Measurements from ENCODE around the gene LDB2.

LDB2 gene

GRCh38 chr4:16598597-16599206 lies 299.7 kb downstream of the LDB2 start:
- Mint-ChIP-seq H3K27ac (no peak overlapping the region), H3K36me3 (no peaks in the 10 kb centered on the region), H3K4me1 (no peaks in the 10 kb centered on the region), H3K9me3 (peaks cover 3% of the 10 kb centered on the region), H3K4me3 (no peak overlapping the region)
- DNase-seq (ENCODE audit: low spot score in 2 of 2) (no peak), ATAC-seq (no peak)

DNA sequence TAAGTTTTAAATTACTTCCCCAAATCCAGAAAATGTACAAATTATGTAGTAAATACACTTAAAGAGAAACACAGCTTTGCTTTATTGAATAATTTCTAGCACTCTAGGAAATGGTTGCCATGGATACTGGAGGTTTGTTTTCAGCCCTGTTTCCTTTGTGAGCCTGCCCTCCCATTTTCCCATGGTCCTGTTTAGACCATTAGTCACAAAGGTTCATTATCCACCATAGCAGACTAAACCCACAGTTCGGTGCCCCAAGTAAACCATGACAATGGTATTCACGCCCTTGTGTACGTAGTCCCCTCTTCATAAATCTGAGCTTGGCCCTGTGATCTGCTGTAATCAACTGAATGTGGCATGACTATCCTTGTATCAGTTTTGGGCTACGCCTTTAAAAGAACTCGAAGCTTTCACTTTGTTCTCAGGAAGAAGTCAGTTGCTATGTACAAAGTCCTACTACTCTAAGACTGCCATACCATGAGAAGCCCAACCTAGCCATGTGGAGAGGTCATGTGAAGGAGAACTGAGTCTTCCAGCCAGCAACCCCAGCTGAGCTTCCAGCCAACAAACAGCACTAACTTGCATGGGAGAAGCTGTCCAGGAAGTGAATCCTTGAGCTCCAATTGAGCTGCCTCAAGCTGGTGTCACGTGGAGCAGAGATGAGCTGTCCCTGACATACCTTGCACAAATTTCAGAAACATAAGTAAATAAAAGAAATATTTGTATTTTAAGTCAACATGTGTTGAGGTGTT lies 300.4 kb downstream of the LDB2 start:
- ATAC-seq (no peak), DNase-seq (ENCODE audit: low spot score in 2 of 2) (no peak)
- H3K9me3 Mint-ChIP-seq: peaks cover 3% of the 10 kb centered on the region
- H3K36me3 Mint-ChIP-seq: no peaks in the 10 kb centered on the region
- no peak overlapping the region for H3K4me3 Mint-ChIP-seq
- no peak overlapping the region for H3K27ac Mint-ChIP-seq
- no peaks in the 10 kb centered on the region for H3K4me1 Mint-ChIP-seq

- Mint-ChIP-seq H3K36me3 (no peaks in the 10 kb centered on the region), H3K4me3 (no peak overlapping the region), H3K4me1 (no peaks in the 10 kb centered on the region), H3K27ac (no peak overlapping the region), H3K9me3 (peaks cover 3% of the 10 kb centered on the region)
- no peak for ATAC-seq
- no peak for DNase-seq (ENCODE audit: low spot score in 2 of 2)
These were observed 301.0 kb downstream of the LDB2 start for GRCh38 chr4:16597443-16597842.

GRCh38 chr4:16596267-16596666 lies 302.2 kb downstream of the LDB2 start:
- DNase-seq (ENCODE audit: low spot score in 2 of 2): no peak
- H3K27ac Mint-ChIP-seq: no peak overlapping the region
- no peaks in the 10 kb centered on the region for H3K9me3 Mint-ChIP-seq
- H3K4me3 Mint-ChIP-seq: no peak overlapping the region
- no peak for ATAC-seq
- H3K36me3 Mint-ChIP-seq: no peaks in the 10 kb centered on the region
- H3K4me1 Mint-ChIP-seq: no peaks in the 10 kb centered on the region

DNA sequence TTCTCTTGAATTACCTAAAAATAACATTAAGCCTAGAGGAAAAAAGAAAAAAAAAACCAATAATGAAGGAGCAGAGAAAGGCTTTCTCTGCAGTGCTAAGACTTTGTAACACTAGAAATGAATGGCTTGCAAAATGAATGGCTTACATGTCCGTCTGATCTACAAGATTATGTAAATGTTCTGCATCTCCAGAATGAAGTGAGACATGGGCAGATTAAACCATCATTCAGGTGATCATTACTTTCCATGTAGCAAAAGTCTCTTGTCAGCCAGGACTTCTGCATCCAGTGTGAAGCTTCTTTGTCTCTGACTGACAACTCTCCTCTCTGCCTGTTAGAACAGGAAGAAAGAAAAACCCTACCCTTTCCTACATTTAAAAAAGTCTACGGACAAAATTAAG lies 304.3 kb downstream of the LDB2 start:
- no peak overlapping the region for H3K4me3 Mint-ChIP-seq
- H3K4me1 Mint-ChIP-seq: no peaks in the 10 kb centered on the region
- no peaks in the 10 kb centered on the region for H3K9me3 Mint-ChIP-seq
- H3K27ac Mint-ChIP-seq: no peak overlapping the region
- H3K36me3 Mint-ChIP-seq: no peaks in the 10 kb centered on the region
- no peak for DNase-seq (ENCODE audit: low spot score in 2 of 2)
- ATAC-seq: no peak

DNA sequence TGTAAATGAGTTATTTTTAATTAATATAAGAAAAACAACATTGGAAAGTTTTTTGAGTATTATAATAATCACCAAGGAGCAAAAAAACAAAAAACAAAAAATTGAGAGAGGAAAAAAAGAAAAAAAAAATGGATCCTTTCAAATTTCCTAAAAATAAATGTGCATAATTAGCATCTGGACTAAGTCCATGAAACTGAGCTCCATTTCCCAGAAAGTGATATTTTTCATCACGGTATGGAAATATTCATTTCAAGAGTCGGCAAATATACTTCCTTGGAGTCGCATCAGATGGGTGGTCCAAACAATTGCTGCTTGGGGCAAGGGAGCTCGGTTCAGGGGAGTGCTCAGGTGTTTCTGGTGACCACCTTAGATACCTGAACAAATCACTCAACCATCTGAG lies 305.1 kb downstream of the LDB2 start:
- DNase-seq (ENCODE audit: low spot score in 2 of 2) (no peak), ATAC-seq (no peak)
- Mint-ChIP-seq H3K36me3 (no peaks in the 10 kb centered on the region), H3K27ac (no peak overlapping the region), H3K4me1 (no peaks in the 10 kb centered on the region), H3K9me3 (no peaks in the 10 kb centered on the region), H3K4me3 (no peak overlapping the region)

- no peak overlapping the region for H3K27ac Mint-ChIP-seq
- no peak for ATAC-seq
- no peaks in the 10 kb centered on the region for H3K36me3 Mint-ChIP-seq
- DNase-seq (ENCODE audit: low spot score in 2 of 2): no peak
- no peak overlapping the region for H3K4me3 Mint-ChIP-seq
- no peaks in the 10 kb centered on the region for H3K9me3 Mint-ChIP-seq
- no peaks in the 10 kb centered on the region for H3K4me1 Mint-ChIP-seq
These were observed 307.1 kb downstream of the LDB2 start for GRCh38 chr4:16591272-16591826.

DNA sequence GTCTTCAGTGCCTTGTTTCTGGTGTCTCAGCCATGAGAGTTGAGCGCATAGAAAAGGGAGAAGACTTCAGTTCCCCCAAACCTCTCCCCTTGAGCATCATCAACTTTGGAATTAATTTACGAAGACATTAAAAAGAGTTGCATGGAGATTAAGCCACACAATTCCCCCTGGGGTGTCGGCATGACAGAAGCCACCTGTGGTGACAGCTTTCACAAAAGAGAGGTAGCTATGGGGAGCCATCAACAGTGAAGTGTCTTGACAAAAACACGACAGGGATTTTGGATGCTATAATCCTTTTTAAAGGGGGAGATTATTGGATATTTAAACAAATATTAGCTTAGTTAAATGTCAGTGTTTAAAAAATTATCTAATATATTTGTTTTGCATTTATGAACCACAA lies 307.6 kb downstream of the LDB2 start:
- no peaks in the 10 kb centered on the region for H3K4me1 Mint-ChIP-seq

DNA sequence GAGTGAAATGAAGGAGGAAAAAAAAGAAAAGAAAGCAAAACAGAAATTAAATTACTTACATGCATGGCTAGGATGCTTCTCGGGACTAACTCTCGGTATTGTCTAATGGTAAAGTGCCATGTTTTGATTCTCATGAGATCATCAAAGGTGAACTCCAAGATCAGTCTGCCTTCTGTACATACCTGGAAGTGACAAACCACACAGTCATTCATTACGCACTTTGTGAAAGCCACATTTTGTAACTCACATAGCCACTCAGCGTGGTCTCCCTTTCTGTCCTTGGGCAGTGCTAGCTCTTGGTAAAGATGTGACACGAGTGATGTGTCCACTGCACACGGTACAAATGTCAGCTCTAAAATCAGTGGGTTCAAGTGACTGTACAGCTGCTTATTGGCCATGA lies 309.8 kb downstream of the LDB2 start:
- Mint-ChIP-seq H3K9me3 (no peaks in the 10 kb centered on the region), H3K36me3 (no peaks in the 10 kb centered on the region), H3K4me3 (no peak overlapping the region), H3K4me1 (no peaks in the 10 kb centered on the region), H3K27ac (no peak overlapping the region)
- DNase-seq (ENCODE audit: low spot score in 2 of 2) (no peak), ATAC-seq (no peak)

More for the DNA sequence above, 307.6 kb downstream of the LDB2 start:
- DNase-seq (ENCODE audit: low spot score in 2 of 2) (no peak), ATAC-seq (no peak)
- Mint-ChIP-seq H3K9me3 (no peaks in the 10 kb centered on the region), H3K4me3 (no peak overlapping the region), H3K27ac (no peak overlapping the region), H3K36me3 (no peaks in the 10 kb centered on the region)

DNA sequence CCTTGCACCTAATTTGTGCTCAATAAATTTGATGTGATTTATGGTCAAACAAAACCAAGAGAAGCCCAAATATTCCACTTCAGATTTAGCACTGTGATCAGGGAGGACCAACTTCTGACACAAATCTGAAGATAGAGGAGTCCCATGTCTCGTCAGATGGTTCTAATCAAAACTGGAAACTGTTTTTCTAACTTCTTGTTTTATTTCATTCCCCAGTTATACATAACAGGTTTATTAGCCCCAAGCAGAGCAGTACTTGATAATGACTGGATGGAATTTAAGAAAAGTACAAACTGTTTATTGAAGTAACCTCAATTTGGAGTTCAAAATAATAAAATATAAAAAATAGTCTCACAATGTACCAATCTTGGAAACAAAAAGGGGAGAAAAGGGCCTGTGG lies 310.3 kb downstream of the LDB2 start:
- Mint-ChIP-seq H3K4me3 (no peak overlapping the region), H3K4me1 (no peaks in the 10 kb centered on the region), H3K9me3 (no peaks in the 10 kb centered on the region), H3K36me3 (no peaks in the 10 kb centered on the region), H3K27ac (no peak overlapping the region)
- DNase-seq (ENCODE audit: low spot score in 2 of 2) (no peak), ATAC-seq (no peak)

- H3K36me3 Mint-ChIP-seq: no peaks in the 10 kb centered on the region
These were observed 313.4 kb downstream of the LDB2 start for GRCh38 chr4:16585053-16585452.

GRCh38 chr4:16583764-16584163 lies 314.7 kb downstream of the LDB2 start:
- Mint-ChIP-seq H3K4me1 (no peaks in the 10 kb centered on the region), H3K36me3 (no peaks in the 10 kb centered on the region), H3K9me3 (no peaks in the 10 kb centered on the region), H3K4me3 (no peak overlapping the region), H3K27ac (no peak overlapping the region)
- DNase-seq (ENCODE audit: low spot score in 2 of 2) (no peak), ATAC-seq (no peak)

More at GRCh38 chr4:16585053-16585452, 313.4 kb downstream of the LDB2 start:
- DNase-seq (ENCODE audit: low spot score in 2 of 2) (no peak), ATAC-seq (peak; percentile 31)
- Mint-ChIP-seq H3K9me3 (no peaks in the 10 kb centered on the region), H3K4me3 (no peak overlapping the region), H3K4me1 (no peaks in the 10 kb centered on the region), H3K27ac (no peak overlapping the region)

DNA sequence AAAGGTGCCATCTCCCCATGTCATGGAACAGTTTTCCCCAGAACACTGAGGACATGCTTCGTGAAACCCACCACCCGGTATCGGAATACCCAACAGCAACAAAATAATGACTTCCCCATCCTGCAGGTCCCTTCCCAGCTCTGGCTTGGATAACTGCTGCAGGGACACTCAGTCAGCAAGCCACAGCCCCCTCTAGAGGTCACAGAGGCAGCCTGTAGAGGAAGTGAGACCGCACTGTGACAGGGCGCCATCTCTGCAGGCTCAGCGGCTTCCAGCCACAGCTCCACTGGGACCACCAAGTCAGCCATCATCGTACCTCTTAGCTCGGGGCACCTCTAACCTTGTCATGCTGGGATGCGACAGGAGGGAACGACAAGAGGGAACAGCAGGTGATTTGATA lies 315.9 kb downstream of the LDB2 start:
- no peak for DNase-seq (ENCODE audit: low spot score in 2 of 2)
- no peak overlapping the region for H3K4me3 Mint-ChIP-seq
- no peak overlapping the region for H3K27ac Mint-ChIP-seq
- H3K4me1 Mint-ChIP-seq: no peaks in the 10 kb centered on the region
- no peak for ATAC-seq
- H3K9me3 Mint-ChIP-seq: no peaks in the 10 kb centered on the region
- no peaks in the 10 kb centered on the region for H3K36me3 Mint-ChIP-seq

DNA sequence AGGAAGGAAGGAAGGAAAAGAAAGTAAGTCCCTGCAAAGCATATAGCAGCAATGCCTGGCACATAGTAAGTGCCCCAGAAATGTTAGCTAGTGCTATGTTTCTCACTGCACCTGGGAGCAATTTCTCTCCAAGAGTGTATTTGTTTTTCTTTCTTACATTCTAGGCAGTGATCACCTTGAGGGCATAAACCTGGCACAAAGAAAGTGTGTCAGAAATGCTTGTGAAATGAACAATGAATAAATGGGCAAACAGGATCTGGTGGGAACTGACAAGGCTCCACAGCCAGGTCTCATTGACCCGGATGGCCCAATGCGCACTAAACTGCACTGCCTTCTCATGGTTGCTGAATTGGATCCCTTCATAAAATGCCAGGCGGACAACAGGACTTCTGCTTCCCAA lies 316.4 kb downstream of the LDB2 start:
- no peaks in the 10 kb centered on the region for H3K36me3 Mint-ChIP-seq
- H3K4me3 Mint-ChIP-seq: no peak overlapping the region
- DNase-seq (ENCODE audit: low spot score in 2 of 2) (no peak), ATAC-seq (no peak)
- no peaks in the 10 kb centered on the region for H3K9me3 Mint-ChIP-seq
- no peaks in the 10 kb centered on the region for H3K4me1 Mint-ChIP-seq
- no peak overlapping the region for H3K27ac Mint-ChIP-seq

- no peaks in the 10 kb centered on the region for H3K36me3 Mint-ChIP-seq
- H3K4me3 Mint-ChIP-seq: no peak overlapping the region
- no peaks in the 10 kb centered on the region for H3K4me1 Mint-ChIP-seq
- ATAC-seq: no peak
- no peak overlapping the region for H3K27ac Mint-ChIP-seq
- no peaks in the 10 kb centered on the region for H3K9me3 Mint-ChIP-seq
- DNase-seq (ENCODE audit: low spot score in 2 of 2): no peak
These were observed 317.3 kb downstream of the LDB2 start for GRCh38 chr4:16581117-16581516.

- Mint-ChIP-seq H3K36me3 (no peaks in the 10 kb centered on the region), H3K4me1 (no peaks in the 10 kb centered on the region), H3K27ac (no peak overlapping the region), H3K9me3 (no peaks in the 10 kb centered on the region), H3K4me3 (no peak overlapping the region)
- no peak for DNase-seq (ENCODE audit: low spot score in 2 of 2)
- no peak for ATAC-seq
These were observed 317.9 kb downstream of the LDB2 start for GRCh38 chr4:16580514-16580913.

Data from stimulated activated effector memory CD8-positive, alpha-beta T cell treated with anti-CD3 and anti-CD28 coated beads, Interleukin-12 subunit alpha, Interleukin-12 subunit beta, amount 100 ng/mL, for 72 hours (primary cell).